Transverse colon (tissue), 4 donors: ENCODE results near the gene WSB2. TPM values are rescaled to one million over a fixed set of nuclear protein-coding genes. Genes with fewer than 3 reads are reported as not detected.

Source experiments
- DNase-seq: peaks from one replicate; pipeline ENCODE4 v3.0.0-alpha.2; 2019
- H3K27ac ChIP-seq, 4 donors: fragments of 200-600 bp; sonication (generic); 2 replicates each; pipeline ENCODE4 v1.5.1; 2016 to 2018; ENCODE audit warnings: inconsistent platforms in 4 of 4
- H3K27me3 ChIP-seq: fragments of 200-600 bp; sonication (generic); 2 replicates; pipeline ENCODE4 v1.5.1; 2017; ENCODE audit warnings: inconsistent platforms
- H3K36me3 ChIP-seq, 4 donors: fragments of 200-600 bp; sonication (generic); 2 replicates each; pipeline ENCODE4 v1.5.1; 2017 to 2019; ENCODE audit warnings: inconsistent platforms in 4 of 4
- H3K4me1 ChIP-seq, 4 donors: fragments of 200-600 bp; sonication (generic); 2 replicates each; pipeline ENCODE4 v1.5.1; 2017 to 2020; ENCODE audit warnings: inconsistent platforms in 4 of 4
- H3K4me3 ChIP-seq, 4 donors: fragments of 200-600 bp; sonication (generic); 1 replicate in 1 of 4; 2 replicates in 3 of 4; pipeline versions ENCODE4 v1.5.1 to v1.6.1; 2017 to 2019; ENCODE audit warnings: inconsistent platforms in 4 of 4
- H3K9me3 ChIP-seq, 2 donors: fragments of 200-600 bp; sonication (generic); 2 replicates each; pipeline ENCODE4 v1.5.1; 2017 to 2019; ENCODE audit warnings: inconsistent platforms in 2 of 2
- CTCF ChIP-seq, 5 experiments: fragments of 200-600 bp in 3 of 5; fragments of 450-650 bp in 2 of 5; sonication (generic) in 3 of 5; IDR thresholded peaks; 1 replicate in 2 of 5; 2 replicates in 3 of 5; pipeline ENCODE4 v1.5.1; 2016 to 2017; ENCODE audit warnings: antibody characterized with exemption in 5 of 5, inconsistent platforms in 3 of 5, mild to moderate bottlenecking in 2 of 5, moderate library complexity in 1 of 5
- EP300 ChIP-seq: sonication (generic); formaldehyde crosslinking; IDR thresholded peaks from one replicate; pipeline ENCODE4 v1.6.1; 2017; ENCODE audit warnings: antibody characterized with exemption, low read depth
- POLR2A ChIP-seq: fragments of 450-650 bp; IDR thresholded peaks from one replicate; pipeline ENCODE4 v1.6.1; 2016; ENCODE audit warnings: antibody characterized with exemption, mild to moderate bottlenecking, moderate library complexity
- POLR2AphosphoS5 ChIP-seq, 3 donors: sonication (generic); formaldehyde crosslinking; IDR thresholded peaks; one replicate each; pipeline ENCODE4 v1.6.1; 2016; ENCODE audit warnings: antibody characterized with exemption in 3 of 3
- WGBS, 2 donors: methylation state at CpG; one replicate each; pipeline ENCODE4 v1.1.5; 2018; ENCODE audit warnings: low coverage in 1 of 2; 5-methylcytosine and 5-hydroxymethylcytosine counted together
- in situ Hi-C, 4 donors: fragments of 200-750 bp; cut with MboI; loops; one replicate each; pipeline versions ENCODE4 v1.15.0 to v1.15.1; 2017; ENCODE audit warnings: low sequenced_read_pairs in 3 of 4, low pct_ligation_motif_present in 1 of 4, low pct_unique_long_range_greater_than_20kb in 1 of 4
- intact Hi-C: fragments of 100-400 bp; cut with DNase I; formaldehyde crosslinking; loops from one replicate; pipeline ENCODE4 v1.15.1; 2023; ENCODE audit warnings: low total_unique reads
- small RNA-seq, 4 donors: library from RNA; depleted of rRNA; stranded (forward); fragments of <200 nt; gene quantifications; one replicate each; pipeline ENCODE3, GENCODE V24; 2016
- total RNA-seq, 4 donors: library from RNA; depleted of rRNA; stranded (reverse); fragments of >200 nt; gene quantifications; one replicate each; pipeline ENCODE4 v1.1.0, GENCODE V29; 2016

Gene WSB2
- total RNA-seq, 4 donors from 2014 or later = 110 to 193 (median 130) TPM

- H3K4me3 ChIP-seq = no peak overlapping the region
- intact Hi-C loops (no loop called here), in situ Hi-C loops (no loop called here)
- no peak for DNase-seq
- no peaks in the 10 kb centered on the region for H3K9me3 ChIP-seq
- no peak overlapping the region for H3K27ac ChIP-seq
- H3K36me3 ChIP-seq = no peaks in the 10 kb centered on the region
- TF ChIP-seq CTCF (IDR thresholded peaks at IDR 0.05) (no peak), EP300 (no peak), POLR2AphosphoS5 (IDR thresholded peaks at IDR 0.05) (no peak), POLR2A (no peak)
- WGBS, 2 donors = 51 to 65% methylated on average over 4 of the region's 4 CpGs
- H3K4me1 ChIP-seq = no peaks in the 10 kb centered on the region
- H3K27me3 ChIP-seq = peaks cover 9% of the 10 kb centered on the region
Measured at GRCh38 chr12:117986705-117987469, 74.1 kb downstream of the WSB2 start.

- Histone ChIP-seq H3K27ac (no peak overlapping the region), H3K36me3 (no peaks in the 10 kb centered on the region), H3K27me3 (peaks cover 9% of the 10 kb centered on the region), H3K4me1 (no peaks in the 10 kb centered on the region), H3K9me3 (no peaks in the 10 kb centered on the region), H3K4me3 (no peak overlapping the region)
- no peak for DNase-seq
- 60 to 83% methylated on average over 1 to 2 of the region's 2 CpGs for WGBS, 2 donors
- in situ Hi-C loops = no loop called here
- no peak for TF ChIP-seq POLR2A
- no peak for TF ChIP-seq POLR2AphosphoS5 (IDR thresholded peaks at IDR 0.05)
- no peak for TF ChIP-seq EP300
- TF ChIP-seq CTCF (IDR thresholded peaks at IDR 0.05) = no peak
- intact Hi-C loops = no loop called here
Measured at GRCh38 chr12:117985182-117985581, 75.8 kb downstream of the WSB2 start.

Small RNAs within 50 kb of the gene (small RNA-seq; reads per million reads assigned to genes)
- gene AC131159.1 = 0 reads per million in 4 donors

Other genes with a start within 250 kb of the WSB2 start
- 1 to 10 TPM in 1 of 4 donors, under 1 TPM in 3; 0.32 to 7.0 (median 0.60) TPM for gene KSR2, start 92.2 kb downstream of the WSB2 start, total RNA-seq
- 1 to 10 TPM in 3 of 4 donors, not detected in 1; 4.9 to 8.7 (median 7.6) TPM for gene RFC5, start 44.5 kb downstream of the WSB2 start, total RNA-seq
- 100 to 1,000 TPM; 122 to 207 (median 155) TPM for gene VSIG10, start 42.8 kb upstream of the WSB2 start, total RNA-seq
- gene PEBP1, start 74.9 kb upstream of the WSB2 start, total RNA-seq = 100 to 1,000 TPM; 124 to 438 (median 279) TPM